B cell (primary cell): ENCODE measurements around the gene MSL1. TPM values are rescaled to one million over a fixed set of nuclear protein-coding genes. Genes with fewer than 3 reads are reported as not detected.

Experiments
- ATAC-seq: fragments of 200-7000 bp; cut with Tn5 transposase; one replicate; pipeline ENCODE4 v1.10.0; 2021; ENCODE audit warnings: low read depth, mild to moderate bottlenecking, moderate number of reproducible peaks, moderate library complexity
- CTCF ChIA-PET: fragments of 350-600 bp; sonication (Branson Sonifier 250); formaldehyde crosslinking; loops from one replicate; lab custom pipeline; 2021; ENCODE audit warnings: antibody characterized with exemption, inconsistent platforms; lab: Charles Lee
- POLR2A ChIA-PET: fragments of 350-600 bp; sonication (Branson Sonifier 250); formaldehyde crosslinking; loops from one replicate; lab custom pipeline; 2021; ENCODE audit warnings: antibody characterized with exemption; lab: Charles Lee
- DNase-seq: peaks from one replicate; pipeline ENCODE4 v3.0.0; 2013
- H2AFZ ChIP-seq: 2 replicates; pipeline ENCODE4 v1.6.1; 2012; ENCODE audit warnings: mild to moderate bottlenecking, low read depth, low read length; ENCODE audit not compliant: insufficient read depth, poor library complexity, severe bottlenecking
- H3K27ac ChIP-seq, 2 donors: 1 replicate in 1 of 2; 2 replicates in 1 of 2; pipeline ENCODE4 v1.5.1; 2012 to 2013; ENCODE audit warnings: low read length in 2 of 2, mild to moderate bottlenecking in 2 of 2, moderate library complexity in 1 of 2
- H3K27me3 ChIP-seq, 4 experiments: fragments of 200-600 bp in 1 of 4; sonication (generic) in 1 of 4; replicated peaks in 1 of 4; 1 replicate in 2 of 4; 2 replicates in 2 of 4; pipeline versions ENCODE4 v1.6.1 to v1.7.0; 2013 to 2016; ENCODE audit warnings: low read length in 3 of 4, mild to moderate bottlenecking in 2 of 4, mixed read lengths in 1 of 4, moderate library complexity in 1 of 4; ENCODE audit not compliant: insufficient read depth in 4 of 4, control insufficient read depth in 3 of 4; ENCODE audit errors: control extremely low read depth in 1 of 4
- H3K36me3 ChIP-seq, 2 experiments: replicated peaks in 1 of 2; 1 replicate in 1 of 2; 2 replicates in 1 of 2; pipeline versions ENCODE4 v1.6.1 to v1.7.1; 2013; ENCODE audit warnings: low read length in 1 of 2; ENCODE audit not compliant: insufficient read depth in 2 of 2, control insufficient read depth in 1 of 2; ENCODE audit errors: control extremely low read depth in 1 of 2, extremely low read depth in 1 of 2
- H3K4me1 ChIP-seq, 2 donors: fragments of 200-600 bp in 1 of 2; sonication (generic) in 1 of 2; 1 replicate in 1 of 2; 2 replicates in 1 of 2; pipeline versions ENCODE4 v1.5.1 to v1.6.1; 2013 to 2017; ENCODE audit warnings: low read length in 2 of 2; ENCODE audit not compliant: control insufficient read depth in 2 of 2, insufficient read depth in 2 of 2
- H3K4me2 ChIP-seq: replicated peaks from 2 replicates; pipeline ENCODE3; 2012; ENCODE audit warnings: mild to moderate bottlenecking, low read depth, low read length; ENCODE audit not compliant: poor library complexity, severe bottlenecking
- H3K4me3 ChIP-seq, 5 experiments: fragments of 200-600 bp in 1 of 5; sonication (generic) in 1 of 5; 1 replicate in 3 of 5; 2 replicates in 2 of 5; pipeline versions ENCODE4 v1.5.1 to v1.7.0; 2011 to 2016; ENCODE audit warnings: low read length in 4 of 5, mild to moderate bottlenecking in 4 of 5, low read depth in 2 of 5, control low read depth in 1 of 5, moderate library complexity in 1 of 5; ENCODE audit not compliant: insufficient read depth in 1 of 5; ENCODE audit errors: control extremely low read depth in 1 of 5, extremely low read depth in 1 of 5
- H3K79me2 ChIP-seq: fragments of 200-600 bp; sonication (generic); one replicate; pipeline ENCODE4 v1.6.0; 2016; ENCODE audit warnings: low read length; ENCODE audit not compliant: control insufficient read depth, insufficient read depth
- H3K9ac ChIP-seq: fragments of 200-600 bp; sonication (generic); 2 replicates; pipeline ENCODE4 v1.6.1; 2017; ENCODE audit warnings: mild to moderate bottlenecking, low read length, moderate library complexity
- H3K9me3 ChIP-seq, 3 donors: one replicate each; pipeline versions ENCODE4 v1.6.1 to v1.7.1; 2013; ENCODE audit warnings: low read length in 2 of 3; ENCODE audit not compliant: control insufficient read depth in 2 of 3, insufficient read depth in 1 of 3; ENCODE audit errors: control extremely low read depth in 1 of 3
- H4K20me1 ChIP-seq: 2 replicates; pipeline ENCODE4 v1.6.0; 2012; ENCODE audit warnings: mild to moderate bottlenecking, low read length; ENCODE audit not compliant: insufficient read depth, control insufficient read depth, poor library complexity, severe bottlenecking
- H3K27ac Mint-ChIP-seq: one replicate; pipeline ENCODE4 v1.8.0; 2021; ENCODE audit warnings: mixed read lengths
- H3K27me3 Mint-ChIP-seq: one replicate; pipeline ENCODE4 v1.8.0; 2021; ENCODE audit warnings: mixed read lengths
- H3K4me1 Mint-ChIP-seq: one replicate; pipeline ENCODE4 v1.8.0; 2021; ENCODE audit warnings: mixed read lengths
- H3K4me3 Mint-ChIP-seq: one replicate; pipeline ENCODE4 v1.8.0; 2021; ENCODE audit warnings: mixed read lengths
- H3K9me3 Mint-ChIP-seq: one replicate; pipeline ENCODE4 v1.8.0; 2022; ENCODE audit warnings: mixed read lengths; ENCODE audit not compliant: insufficient read depth
- EZH2 ChIP-seq: IDR thresholded peaks from 2 replicates; pipeline ENCODE4 v1.6.1; 2012; ENCODE audit warnings: borderline replicate concordance, low read depth, mild to moderate bottlenecking, moderate library complexity, low read length; ENCODE audit not compliant: insufficient read depth, poor library complexity, severe bottlenecking
- WGBS: methylation state at CpG from one replicate; pipeline ENCODE4 v1.1.5; 2013; ENCODE audit warnings: missing lambda C conversion rate; ENCODE audit not compliant: insufficient coverage; 5-methylcytosine and 5-hydroxymethylcytosine counted together
- intact Hi-C: fragments of 100-400 bp; cut with micrococcal nuclease; formaldehyde crosslinking; loops from one replicate; pipeline ENCODE4 v1.10.0; 2022
- polyA plus RNA-seq: library from polyadenylated mRNA; depleted of rRNA; stranded (reverse); fragments of >200 nt; gene quantifications from 2 replicates; pipeline ENCODE4 v1.2.3, GENCODE V29; 2012
- total RNA-seq, 2 donors: library from RNA; stranded (reverse); fragments of 120-200 nt in 1 of 2; gene quantifications; 1 replicate in 1 of 2; 2 replicates in 1 of 2; pipeline versions ENCODE4 v1.2.3 to v1.2.4, GENCODE V29; 2013 to 2022
- TF ChIP-seq, protein P1 (sequence below): fragments of 200-600 bp; IDR thresholded peaks from one replicate; pipeline ENCODE4 v1.8.0; 2022; ENCODE audit warnings: antibody characterized with exemption, mild to moderate bottlenecking

Gene MSL1
- total and polyA plus RNA-seq, 2 donors (not counting 1 experiment from before 2014, with no cell fraction given): 80.1 to 129 TPM

DNA sequence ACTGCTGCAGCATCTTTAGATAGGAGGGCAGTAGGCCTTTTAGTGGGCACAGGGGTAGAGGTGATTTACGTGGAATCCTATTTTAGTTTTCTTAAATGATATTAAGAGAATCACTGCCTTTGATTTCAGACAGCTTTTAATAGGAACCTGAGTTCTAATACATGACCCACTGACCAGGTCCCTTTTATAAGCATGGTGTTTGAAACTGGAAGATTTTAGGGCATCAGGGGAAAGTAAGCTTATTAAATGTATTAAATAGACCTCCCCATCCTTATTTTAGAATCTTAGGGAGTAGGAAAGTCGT lies 2.0 kb downstream of the MSL1 start:
- Mint-ChIP-seq H3K4me1 (peaks cover 32% of the 10 kb centered on the region), H3K27me3 (no peaks in the 10 kb centered on the region), H3K9me3 (no peaks in the 10 kb centered on the region), H3K4me3 (peak overlapping the region; percentile 86), H3K27ac (peak overlapping the region; percentile 78)
- DNase-seq: no peak
- Histone ChIP-seq H3K36me3 (peaks cover 0 to 7% of the 10 kb centered on the region in 2 experiments), H3K4me1 (peaks cover 21 to 23% of the 10 kb centered on the region in 2 donors), H3K4me3 (peak overlapping the region; percentile 72 to 81 (median 77)), H3K27ac (peak overlapping the region; percentile 22 to 79), H3K4me2 (peak overlapping the region; percentile 99), H3K79me2 (peaks cover 44% of the 10 kb centered on the region), H4K20me1 (peaks cover 4% of the 10 kb centered on the region), H3K27me3 (no peaks in the 10 kb centered on the region), H3K9ac (peak overlapping the region; percentile 69), H3K9me3 (no peaks in the 10 kb centered on the region), H2AFZ (peak overlapping the region; percentile 9)
- ChIA-PET CTCF (interaction anchor here (0.8 to 5.1 kb wide), 15 partner anchors 9 to 96 kb away, joined by 3 to 70 read pairs (median 6); partner anchors contain the start of genes CASC3 and MED24), POLR2A (interaction anchor here (0.8 to 3.5 kb wide), 7 partner anchors 11 to 68 kb away, joined by 3 to 56 read pairs (median 5); partner anchors contain the start of genes CASC3 and NR1D1)
- no CpG with 5 or more reads among the region's 2 CpGs for WGBS
- intact Hi-C loops: no loop called here
- TF ChIP-seq EZH2: no peak
- TF ChIP-seq, protein P1, sequence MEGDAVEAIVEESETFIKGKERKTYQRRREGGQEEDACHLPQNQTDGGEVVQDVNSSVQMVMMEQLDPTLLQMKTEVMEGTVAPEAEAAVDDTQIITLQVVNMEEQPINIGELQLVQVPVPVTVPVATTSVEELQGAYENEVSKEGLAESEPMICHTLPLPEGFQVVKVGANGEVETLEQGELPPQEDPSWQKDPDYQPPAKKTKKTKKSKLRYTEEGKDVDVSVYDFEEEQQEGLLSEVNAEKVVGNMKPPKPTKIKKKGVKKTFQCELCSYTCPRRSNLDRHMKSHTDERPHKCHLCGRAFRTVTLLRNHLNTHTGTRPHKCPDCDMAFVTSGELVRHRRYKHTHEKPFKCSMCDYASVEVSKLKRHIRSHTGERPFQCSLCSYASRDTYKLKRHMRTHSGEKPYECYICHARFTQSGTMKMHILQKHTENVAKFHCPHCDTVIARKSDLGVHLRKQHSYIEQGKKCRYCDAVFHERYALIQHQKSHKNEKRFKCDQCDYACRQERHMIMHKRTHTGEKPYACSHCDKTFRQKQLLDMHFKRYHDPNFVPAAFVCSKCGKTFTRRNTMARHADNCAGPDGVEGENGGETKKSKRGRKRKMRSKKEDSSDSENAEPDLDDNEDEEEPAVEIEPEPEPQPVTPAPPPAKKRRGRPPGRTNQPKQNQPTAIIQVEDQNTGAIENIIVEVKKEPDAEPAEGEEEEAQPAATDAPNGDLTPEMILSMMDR: no peak
- ATAC-seq: no peak
